Memory B cell (primary cell): Measurements from ENCODE around the gene TRAK1.

Experiments
- ATAC-seq: fragments of 150-1000 bp; cut with Tn5 transposase; 2 replicates; pipeline ENCODE4 v1.10.0; 2021; ENCODE audit warnings: low read depth, mild to moderate bottlenecking, moderate library complexity
- DNase-seq, 2 donors: peaks; one replicate each; pipeline ENCODE4 v3.0.0; 2022; ENCODE audit warnings: low spot score in 2 of 2
- H3K27ac Mint-ChIP-seq: one replicate; pipeline ENCODE4 v1.8.0; 2022; ENCODE audit warnings: mild to moderate bottlenecking, moderate library complexity, mixed read lengths
- H3K27me3 Mint-ChIP-seq: one replicate; pipeline ENCODE4 v1.8.0; 2022; ENCODE audit warnings: mixed read lengths
- H3K36me3 Mint-ChIP-seq: one replicate; pipeline ENCODE4 v1.8.0; 2022; ENCODE audit warnings: mild to moderate bottlenecking, mixed read lengths
- H3K4me1 Mint-ChIP-seq: one replicate; pipeline ENCODE4 v1.8.0; 2022; ENCODE audit warnings: mixed read lengths
- H3K4me3 Mint-ChIP-seq: one replicate; pipeline ENCODE4 v1.8.0; 2022; ENCODE audit warnings: mild to moderate bottlenecking, moderate library complexity, mixed read lengths
- H3K9me3 Mint-ChIP-seq: one replicate; pipeline ENCODE4 v1.8.0; 2022; ENCODE audit warnings: mixed read lengths

TRAK1 gene

DNA sequence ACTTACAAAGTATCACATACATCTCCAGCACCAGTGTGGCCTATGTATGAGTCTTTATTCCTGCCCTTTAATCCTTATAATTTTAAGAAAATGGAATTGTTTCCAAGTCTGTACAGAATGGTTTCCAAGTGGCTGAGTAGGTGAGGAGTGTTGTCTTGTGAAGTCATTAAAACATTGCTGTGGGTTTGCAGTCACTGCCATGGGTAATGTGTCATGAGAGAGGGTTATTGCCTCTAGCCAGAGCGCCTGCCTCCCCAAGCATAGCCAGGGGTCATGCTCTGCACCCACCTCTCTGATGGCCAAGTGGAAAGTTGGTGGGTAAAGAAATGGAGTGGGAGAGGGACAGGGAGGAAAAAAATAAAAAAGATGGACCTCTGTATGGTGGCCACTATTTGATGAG is 25.3 kb downstream of the TRAK1 start:
- peak overlapping the region; percentile 9 for H3K27ac Mint-ChIP-seq
- ATAC-seq, result no peak

DNA sequence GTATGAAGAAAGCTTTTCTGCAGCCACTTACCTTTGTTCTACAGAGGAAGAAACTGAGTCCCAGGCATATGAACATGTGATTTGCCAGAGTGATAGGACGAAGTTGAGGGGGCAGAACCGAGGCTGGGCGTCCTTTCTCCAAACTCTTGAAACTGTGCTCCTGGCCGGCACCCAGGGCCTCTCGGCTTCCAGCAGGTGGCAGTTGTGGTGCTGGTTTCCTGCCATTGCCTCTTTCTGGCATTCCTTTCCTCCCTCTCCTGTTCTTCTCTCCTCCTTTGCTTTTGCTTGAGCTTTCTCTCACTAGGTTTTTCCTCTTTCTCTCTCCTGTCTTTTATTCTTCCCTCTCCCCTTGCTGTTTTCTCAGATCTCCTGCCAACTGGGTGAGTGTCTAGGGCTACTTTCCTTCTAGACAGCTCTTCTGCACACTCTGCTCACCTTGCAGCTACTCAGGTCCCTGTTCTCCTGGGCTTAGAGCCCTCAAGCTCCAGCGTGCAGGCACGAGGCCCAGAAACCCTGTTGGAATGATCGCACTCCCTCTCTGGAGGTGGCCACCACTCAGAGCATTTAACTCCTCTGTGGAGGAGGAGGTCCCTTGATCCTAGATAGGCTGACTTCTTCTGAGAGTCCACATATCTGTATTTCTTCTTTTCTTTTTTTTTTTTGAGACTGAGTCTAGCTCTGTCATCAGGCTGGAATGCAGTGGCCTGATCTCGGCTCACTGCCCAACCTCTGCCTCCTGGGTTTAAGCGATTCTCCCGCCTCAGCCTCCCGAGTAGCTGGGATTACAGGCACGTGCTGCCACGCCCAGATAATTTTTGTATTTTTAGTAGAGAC is 26.2 kb downstream of the TRAK1 start:
- H3K36me3 Mint-ChIP-seq, result peaks cover 10% of the 10 kb centered on the region
- DNase-seq (no peak), ATAC-seq (no peak)
- peak overlapping the region; percentile 30 for H3K27ac Mint-ChIP-seq
- peaks cover 49% of the 10 kb centered on the region for H3K4me1 Mint-ChIP-seq
- H3K27me3 Mint-ChIP-seq, result no peaks in the 10 kb centered on the region
- no peak overlapping the region for H3K4me3 Mint-ChIP-seq
- H3K9me3 Mint-ChIP-seq, result no peaks in the 10 kb centered on the region

More for the DNA sequence above, 25.3 kb downstream of the TRAK1 start:
- Mint-ChIP-seq H3K27me3 (no peaks in the 10 kb centered on the region), H3K4me3 (no peak overlapping the region), H3K4me1 (peaks cover 45% of the 10 kb centered on the region), H3K36me3 (peaks cover 10% of the 10 kb centered on the region), H3K9me3 (no peaks in the 10 kb centered on the region)
- no peak for DNase-seq

DNA sequence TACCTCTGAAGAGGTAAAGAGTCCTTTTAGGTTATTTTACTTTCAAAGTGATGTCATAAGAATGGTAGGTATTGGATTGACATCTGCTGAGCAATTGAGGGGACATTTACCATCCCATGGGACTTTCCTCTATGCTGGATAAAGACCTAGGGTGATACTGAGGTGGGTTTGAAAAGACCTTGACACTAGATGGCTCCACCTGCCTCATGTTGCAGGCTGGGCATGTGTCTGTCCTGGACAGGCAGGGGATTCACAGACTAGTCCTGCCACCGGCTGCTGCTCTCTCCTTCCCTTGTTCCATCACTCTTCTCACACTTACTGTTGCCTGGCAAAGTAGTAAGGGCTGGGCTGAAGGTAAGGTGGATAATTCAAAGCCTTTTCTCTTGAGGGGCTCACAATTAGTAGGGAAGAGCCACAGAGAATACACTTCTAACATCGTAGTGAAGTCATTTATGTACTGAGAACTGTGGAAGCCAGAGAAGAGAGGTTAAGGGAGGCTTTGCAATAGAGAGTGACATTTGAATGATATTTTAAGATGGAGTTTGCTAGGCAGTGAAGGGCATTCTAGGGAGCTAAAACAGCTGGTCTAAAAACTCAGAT is 27.7 kb downstream of the TRAK1 start:
- H3K36me3 Mint-ChIP-seq, result peaks cover 12% of the 10 kb centered on the region
- H3K9me3 Mint-ChIP-seq, result no peaks in the 10 kb centered on the region
- no peak for DNase-seq
- H3K27me3 Mint-ChIP-seq, result no peaks in the 10 kb centered on the region
- peak; percentile 61 for ATAC-seq
- H3K4me3 Mint-ChIP-seq, result no peak overlapping the region
- H3K27ac Mint-ChIP-seq, result peak overlapping the region; percentile 77
- peaks cover 57% of the 10 kb centered on the region for H3K4me1 Mint-ChIP-seq

DNA sequence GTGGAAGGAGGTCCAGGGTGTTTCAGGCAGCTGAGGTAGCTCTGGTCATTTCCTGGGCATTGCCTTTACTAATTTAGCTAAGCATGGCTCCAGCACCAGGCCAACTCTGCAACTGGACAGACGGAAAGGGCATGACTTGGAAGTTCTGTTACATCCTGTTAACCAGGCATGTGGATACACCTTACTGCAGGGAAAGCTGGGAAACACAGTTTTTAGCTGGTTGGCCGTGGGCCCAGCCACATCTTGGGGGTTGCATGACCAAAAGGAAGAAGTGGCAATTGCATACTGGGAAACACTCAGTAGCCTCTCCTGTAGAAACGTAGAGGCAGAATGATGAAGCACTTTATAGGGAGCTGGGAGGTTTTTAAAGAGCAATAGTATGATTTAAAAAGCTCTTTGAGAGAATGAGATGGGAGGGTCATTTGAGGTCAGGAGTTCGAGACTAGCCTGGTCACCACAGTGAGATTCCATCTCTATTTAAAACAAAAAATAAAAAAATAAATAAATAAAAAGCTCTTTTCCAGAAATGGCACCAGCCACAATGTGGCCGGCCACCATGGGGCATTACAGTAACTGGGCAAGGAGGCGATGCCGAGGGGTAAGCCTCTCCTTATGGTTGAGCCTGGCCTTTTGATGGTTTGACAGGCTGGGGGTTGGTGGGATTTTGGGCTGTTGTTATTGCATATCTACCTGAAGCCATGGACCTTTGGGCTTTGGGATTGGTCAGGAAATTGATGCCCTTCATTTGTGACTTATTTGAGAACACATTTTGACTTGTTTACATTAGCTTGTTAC is 28.6 kb downstream of the TRAK1 start:
- H3K9me3 Mint-ChIP-seq, result no peaks in the 10 kb centered on the region
- no peak for ATAC-seq
- peaks cover 55% of the 10 kb centered on the region for H3K4me1 Mint-ChIP-seq
- peak overlapping the region; percentile 77 for H3K27ac Mint-ChIP-seq
- H3K36me3 Mint-ChIP-seq, result peaks cover 17% of the 10 kb centered on the region
- no peak for DNase-seq
- no peaks in the 10 kb centered on the region for H3K27me3 Mint-ChIP-seq
- no peak overlapping the region for H3K4me3 Mint-ChIP-seq

DNA sequence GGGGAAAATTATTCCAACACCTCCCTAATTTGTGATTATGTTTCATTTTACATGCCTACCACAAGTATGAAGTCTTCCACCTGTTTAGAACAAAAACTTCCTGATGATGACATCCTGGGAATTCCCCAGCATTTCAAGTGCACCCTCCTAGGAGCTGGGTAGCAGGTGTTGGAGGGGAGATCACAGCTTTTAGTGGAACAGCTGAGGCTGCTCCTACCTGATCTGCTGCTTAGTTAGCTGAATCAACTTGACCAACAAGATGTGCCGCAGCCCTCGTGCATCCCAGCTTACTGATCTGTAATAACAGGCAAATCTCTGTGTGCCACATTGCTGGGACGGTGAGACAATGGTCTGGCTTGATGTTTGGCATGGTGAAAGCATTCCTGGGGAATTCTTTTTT is 29.7 kb downstream of the TRAK1 start:
- no peak for ATAC-seq
- H3K4me1 Mint-ChIP-seq, result peaks cover 48% of the 10 kb centered on the region
- H3K36me3 Mint-ChIP-seq, result peaks cover 23% of the 10 kb centered on the region
- no peaks in the 10 kb centered on the region for H3K27me3 Mint-ChIP-seq
- no peak for DNase-seq
- H3K9me3 Mint-ChIP-seq, result no peaks in the 10 kb centered on the region
- H3K4me3 Mint-ChIP-seq, result no peak overlapping the region
- H3K27ac Mint-ChIP-seq, result no peak overlapping the region

DNA sequence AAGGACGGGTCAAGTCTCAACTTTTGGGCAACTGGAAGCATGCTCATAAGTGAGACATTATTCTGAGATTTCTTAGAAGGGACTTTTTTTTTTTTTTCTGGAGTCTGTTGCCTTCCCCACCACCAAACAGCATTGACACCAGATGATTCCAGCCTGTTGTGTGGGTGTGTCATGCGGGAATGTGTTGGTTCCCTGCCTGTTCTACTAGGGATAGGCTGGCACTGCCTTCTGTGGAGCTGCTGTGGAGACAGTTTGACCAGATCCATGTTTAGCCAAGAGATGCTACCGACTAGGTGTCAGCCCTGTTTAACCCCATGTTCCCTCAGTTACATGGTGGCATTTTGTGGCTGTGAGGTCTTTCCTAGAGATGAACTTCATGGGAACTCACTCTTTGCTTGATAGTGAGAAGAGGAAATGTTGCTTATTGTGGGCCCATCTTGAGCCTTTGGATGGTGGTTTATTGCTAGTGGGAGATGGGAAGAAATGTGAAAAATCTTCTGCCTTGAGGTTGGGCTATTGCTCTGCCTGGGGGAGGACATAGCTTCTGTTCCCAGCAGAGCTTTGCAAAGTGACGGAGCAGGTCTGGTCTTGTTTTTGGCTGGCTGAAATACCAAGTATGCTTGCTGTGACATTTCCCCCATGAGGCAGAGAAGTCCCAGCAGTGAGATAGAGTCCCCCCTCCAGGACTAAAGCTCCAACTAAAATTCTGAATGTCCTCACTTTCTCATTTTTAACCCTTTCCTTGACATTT is 31.3 kb downstream of the TRAK1 start:
- no peak for DNase-seq
- no peak overlapping the region for H3K27ac Mint-ChIP-seq
- H3K9me3 Mint-ChIP-seq, result no peaks in the 10 kb centered on the region
- H3K27me3 Mint-ChIP-seq, result no peaks in the 10 kb centered on the region
- peaks cover 52% of the 10 kb centered on the region for H3K4me1 Mint-ChIP-seq
- H3K4me3 Mint-ChIP-seq, result peak overlapping the region; percentile 0
- no peak for ATAC-seq
- peaks cover 23% of the 10 kb centered on the region for H3K36me3 Mint-ChIP-seq

DNA sequence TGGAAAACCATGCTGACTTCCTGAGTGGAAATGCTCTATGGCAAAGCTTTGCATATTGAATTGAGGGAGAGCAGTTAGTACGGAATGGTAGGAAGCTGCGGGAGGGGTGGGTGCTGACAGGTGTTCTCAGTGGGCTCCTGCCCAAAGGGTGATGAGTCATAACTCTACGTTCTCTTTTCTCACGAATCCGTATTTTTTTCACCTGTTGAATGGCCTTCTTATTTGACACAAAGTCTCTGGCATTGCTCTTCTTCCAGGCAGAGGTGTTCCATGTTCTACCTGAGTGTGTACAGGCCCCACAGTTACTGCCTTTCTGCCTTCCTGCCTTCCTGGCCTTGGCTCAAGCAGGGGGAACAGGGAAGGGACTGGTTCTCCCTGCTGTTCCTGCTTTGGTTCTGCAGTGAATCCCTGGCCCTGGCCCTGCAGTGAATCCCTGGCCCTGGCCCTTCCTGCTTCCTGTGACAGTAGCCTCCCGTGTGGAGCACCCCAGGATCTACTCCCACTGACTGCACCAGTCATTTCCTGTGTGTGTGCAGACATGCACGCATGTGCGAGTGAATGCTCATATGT is 31.9 kb downstream of the TRAK1 start:
- no peaks in the 10 kb centered on the region for H3K9me3 Mint-ChIP-seq
- DNase-seq (no peak), ATAC-seq (no peak)
- H3K36me3 Mint-ChIP-seq, result peaks cover 22% of the 10 kb centered on the region
- peak overlapping the region; percentile 30 for H3K4me3 Mint-ChIP-seq
- no peaks in the 10 kb centered on the region for H3K27me3 Mint-ChIP-seq
- H3K27ac Mint-ChIP-seq, result peak overlapping the region; percentile 77
- peaks cover 52% of the 10 kb centered on the region for H3K4me1 Mint-ChIP-seq

DNA sequence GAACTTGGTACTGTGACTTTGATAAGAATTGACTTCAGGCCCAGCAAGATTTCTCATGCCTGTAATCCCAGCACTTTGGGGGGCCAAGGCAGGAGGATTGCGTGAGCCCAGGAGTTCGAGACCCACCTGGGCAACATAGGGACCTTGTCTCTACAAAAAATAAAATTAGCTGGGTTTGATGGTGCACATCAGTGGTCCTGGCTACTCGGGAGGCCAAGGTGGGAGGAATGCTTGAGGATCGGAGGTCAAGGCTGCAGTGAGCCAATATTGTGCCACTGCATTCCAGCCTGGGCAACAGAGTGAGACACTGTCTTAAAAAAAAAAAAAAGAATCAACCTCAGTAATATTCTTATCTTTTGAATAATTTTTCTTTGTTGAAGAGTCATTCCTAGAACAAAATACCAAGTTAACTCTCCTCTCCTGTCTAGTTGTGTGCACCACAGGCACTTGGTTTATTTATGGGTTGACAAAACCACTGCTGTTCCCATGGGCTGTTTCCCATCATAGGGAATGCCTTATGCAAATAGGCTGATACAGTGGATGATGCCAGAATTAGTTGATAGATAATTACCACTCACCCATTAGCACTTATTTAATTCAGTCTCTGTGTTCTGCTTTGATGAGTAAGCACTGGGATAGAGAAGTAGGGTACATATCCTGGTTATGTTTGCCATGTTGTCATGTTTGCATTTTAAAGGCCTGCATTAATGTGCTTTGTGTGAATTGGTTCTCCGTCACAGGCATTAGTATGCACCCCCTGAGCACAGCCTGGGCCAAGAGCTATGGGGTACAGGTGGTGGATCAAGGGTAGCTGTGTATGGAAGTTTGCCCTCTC is 32.9 kb downstream of the TRAK1 start:
- Mint-ChIP-seq H3K36me3 (peaks cover 23% of the 10 kb centered on the region), H3K4me3 (no peak overlapping the region), H3K27ac (peak overlapping the region; percentile 77), H3K4me1 (peaks cover 51% of the 10 kb centered on the region), H3K27me3 (no peaks in the 10 kb centered on the region), H3K9me3 (no peaks in the 10 kb centered on the region)
- no peak for DNase-seq
- no peak for ATAC-seq

DNA sequence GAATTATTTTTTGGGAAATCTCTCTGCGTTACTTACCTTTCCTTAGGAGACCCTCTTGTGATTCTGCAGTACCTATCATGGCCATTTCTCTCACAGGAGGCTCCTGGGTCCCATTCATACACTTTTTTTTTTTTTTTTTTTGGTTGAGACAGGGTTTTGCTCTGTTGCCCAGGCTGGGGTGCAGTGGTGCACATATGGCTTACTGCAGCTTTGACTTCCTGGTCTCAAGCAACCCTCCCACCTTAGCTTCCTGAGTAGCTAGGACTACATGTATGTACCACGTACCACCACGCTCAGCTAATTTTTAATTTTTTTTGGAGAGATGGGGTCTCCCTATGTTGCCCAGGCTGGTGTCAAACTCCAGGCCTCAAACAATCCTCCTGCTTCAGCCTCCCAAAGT is 36.1 kb downstream of the TRAK1 start:
- Mint-ChIP-seq H3K9me3 (no peaks in the 10 kb centered on the region), H3K27ac (peak overlapping the region; percentile 77), H3K36me3 (peaks cover 22% of the 10 kb centered on the region), H3K4me3 (no peak overlapping the region), H3K27me3 (no peaks in the 10 kb centered on the region), H3K4me1 (peaks cover 39% of the 10 kb centered on the region)
- ATAC-seq (peak; percentile 76), DNase-seq (no peak)

DNA sequence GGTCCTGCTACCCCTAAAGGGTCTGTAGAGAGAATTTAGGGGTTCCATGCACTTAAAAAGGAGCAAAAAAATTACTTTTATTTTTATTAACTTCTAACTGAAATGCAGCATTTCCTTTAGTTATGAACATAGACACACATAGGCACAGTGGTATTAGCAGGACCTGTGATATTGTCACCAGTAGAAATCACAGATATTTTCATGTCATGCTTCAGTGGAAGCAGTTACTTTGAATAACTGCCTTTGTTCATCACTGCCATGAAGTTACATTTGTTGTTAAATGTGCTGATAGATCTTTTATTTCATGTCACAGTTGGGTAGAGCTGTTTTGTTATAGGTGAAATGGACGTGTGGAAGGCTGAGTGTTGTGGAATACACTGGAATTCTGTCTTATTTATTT is 37.4 kb downstream of the TRAK1 start:
- Mint-ChIP-seq H3K4me3 (no peak overlapping the region), H3K4me1 (peaks cover 39% of the 10 kb centered on the region), H3K27me3 (no peaks in the 10 kb centered on the region), H3K27ac (peak overlapping the region; percentile 82), H3K36me3 (peaks cover 28% of the 10 kb centered on the region), H3K9me3 (no peaks in the 10 kb centered on the region)
- no peak for DNase-seq
- ATAC-seq, result peak; percentile 38

DNA sequence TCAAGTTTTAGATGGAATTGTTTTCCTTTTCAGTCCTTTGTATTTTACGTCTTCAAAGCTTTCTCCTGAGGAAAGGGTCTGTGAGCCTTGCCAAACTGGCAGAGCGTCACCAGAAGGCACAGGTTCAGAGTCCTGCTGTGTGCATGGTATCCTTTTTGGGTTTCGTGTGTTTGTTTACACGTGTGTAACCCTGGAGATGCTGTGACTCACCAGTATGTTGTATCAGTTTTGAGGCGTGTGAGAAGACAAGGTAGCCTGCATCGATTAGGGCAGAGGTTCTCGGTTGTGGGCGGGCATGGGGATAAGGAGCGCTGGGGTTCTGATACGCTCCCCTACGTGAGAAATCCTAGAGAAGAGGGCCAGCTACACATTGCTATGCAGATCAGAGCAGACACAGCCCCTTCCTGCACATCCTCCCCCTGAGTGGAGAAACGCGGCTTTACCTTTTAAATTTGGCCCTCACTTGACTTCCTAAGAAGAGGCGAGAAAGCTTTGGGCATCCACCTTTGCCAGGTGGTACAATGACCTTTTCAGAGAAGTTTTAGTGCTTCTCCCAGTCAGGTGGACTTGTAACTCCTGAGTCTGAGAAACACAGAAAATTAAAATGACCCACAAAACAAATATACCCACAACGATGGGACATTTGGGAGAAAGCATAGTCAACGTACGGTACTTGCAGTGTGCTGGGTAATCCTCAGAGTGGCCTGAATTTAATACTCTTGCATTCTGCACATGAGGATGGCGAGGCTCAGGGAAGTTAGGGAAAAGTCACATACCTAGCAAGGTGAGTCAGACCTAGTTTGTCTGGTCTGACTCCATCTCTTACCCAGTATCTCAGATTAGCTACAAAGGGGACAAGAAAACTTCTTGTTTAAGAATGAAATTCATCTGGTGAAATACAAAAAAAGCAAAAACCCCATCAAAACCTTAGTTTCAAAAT is 38.1 kb downstream of the TRAK1 start:
- peaks cover 39% of the 10 kb centered on the region for H3K4me1 Mint-ChIP-seq
- H3K27me3 Mint-ChIP-seq, result no peaks in the 10 kb centered on the region
- DNase-seq (no peak), ATAC-seq (peak; percentile 63)
- H3K36me3 Mint-ChIP-seq, result peaks cover 28% of the 10 kb centered on the region
- H3K9me3 Mint-ChIP-seq, result no peaks in the 10 kb centered on the region
- peak overlapping the region; percentile 82 for H3K27ac Mint-ChIP-seq
- H3K4me3 Mint-ChIP-seq, result no peak overlapping the region

DNA sequence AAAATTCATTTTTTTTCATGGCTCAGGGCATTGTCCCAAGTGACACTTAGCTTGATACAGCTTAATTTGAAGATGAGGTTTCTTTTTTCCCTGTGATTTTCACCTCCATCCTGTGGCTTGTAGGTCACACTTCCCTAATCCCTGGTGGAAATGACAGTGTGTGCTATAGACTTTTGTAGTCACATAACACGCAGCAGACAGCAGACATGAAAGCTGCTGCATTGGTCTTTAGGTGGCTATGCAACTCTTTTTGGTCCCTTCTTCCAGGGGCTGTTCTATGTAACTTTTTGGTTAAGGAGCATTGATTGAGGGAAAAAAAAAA is 38.8 kb downstream of the TRAK1 start:
- DNase-seq (no peak), ATAC-seq (no peak)
- no peaks in the 10 kb centered on the region for H3K27me3 Mint-ChIP-seq
- no peak overlapping the region for H3K4me3 Mint-ChIP-seq
- no peak overlapping the region for H3K27ac Mint-ChIP-seq
- no peaks in the 10 kb centered on the region for H3K9me3 Mint-ChIP-seq
- H3K4me1 Mint-ChIP-seq, result peaks cover 34% of the 10 kb centered on the region
- peaks cover 22% of the 10 kb centered on the region for H3K36me3 Mint-ChIP-seq
